Activated B cell treated with CpG ODN at 0.5 μM for 24 hours (primary cell): ENCODE measurements around the gene KRT1. TPM values are rescaled to one million over a fixed set of nuclear protein-coding genes. Genes with fewer than 3 reads are reported as not detected.
"Not testable (repeated sequence)": the region's sequence is repeated elsewhere in the genome, so short reads cannot be mapped to it uniquely, and the experiment has no call there.

Experiments
- ATAC-seq: fragments of 200-7000 bp; cut with Tn5 transposase; one replicate; pipeline ENCODE4 v1.10.0; 2021; ENCODE audit warnings: low read depth, mild to moderate bottlenecking, moderate library complexity
- CTCF ChIA-PET: fragments of 350-600 bp; sonication (Branson Sonifier 250); formaldehyde crosslinking; loops from one replicate; lab custom pipeline; 2021; ENCODE audit warnings: antibody characterized with exemption; lab: Charles Lee
- POLR2A ChIA-PET: fragments of 350-600 bp; sonication (Branson Sonifier 250); formaldehyde crosslinking; loops from one replicate; lab custom pipeline; 2021; ENCODE audit warnings: antibody characterized with exemption; lab: Charles Lee
- DNase-seq: peaks from one replicate; pipeline ENCODE4 v3.0.0; 2022
- H3K27ac Mint-ChIP-seq: one replicate; pipeline ENCODE4 v1.8.0; 2020; ENCODE audit warnings: mixed read lengths
- H3K27me3 Mint-ChIP-seq: one replicate; pipeline ENCODE4 v1.8.0; 2021; ENCODE audit warnings: mixed read lengths
- H3K36me3 Mint-ChIP-seq: one replicate; pipeline ENCODE4 v1.8.0; 2021; ENCODE audit warnings: low read depth, mixed read lengths
- H3K4me1 Mint-ChIP-seq: one replicate; pipeline ENCODE4 v1.8.0; 2021; ENCODE audit warnings: mixed read lengths
- H3K4me3 Mint-ChIP-seq: one replicate; pipeline ENCODE4 v1.8.0; 2020; ENCODE audit warnings: mild to moderate bottlenecking, mixed read lengths
- H3K9me3 Mint-ChIP-seq: one replicate; pipeline ENCODE4 v1.8.0; 2020; ENCODE audit warnings: mixed read lengths
- intact Hi-C: fragments of 100-400 bp; cut with micrococcal nuclease; formaldehyde crosslinking; loops from one replicate; pipeline ENCODE4 v1.15.1; 2024
- total RNA-seq: library from RNA; stranded (reverse); gene quantifications from 2 replicates; pipeline ENCODE4 v1.2.3, GENCODE V29; 2022
- TF ChIP-seq, protein P1 (sequence below): fragments of 200-600 bp; IDR thresholded peaks from one replicate; pipeline ENCODE4 v1.8.0; 2022; ENCODE audit warnings: antibody characterized with exemption, mild to moderate bottlenecking

The KRT1 gene
- total RNA-seq, 1 donor from 2014 or later = not detected

DNA sequence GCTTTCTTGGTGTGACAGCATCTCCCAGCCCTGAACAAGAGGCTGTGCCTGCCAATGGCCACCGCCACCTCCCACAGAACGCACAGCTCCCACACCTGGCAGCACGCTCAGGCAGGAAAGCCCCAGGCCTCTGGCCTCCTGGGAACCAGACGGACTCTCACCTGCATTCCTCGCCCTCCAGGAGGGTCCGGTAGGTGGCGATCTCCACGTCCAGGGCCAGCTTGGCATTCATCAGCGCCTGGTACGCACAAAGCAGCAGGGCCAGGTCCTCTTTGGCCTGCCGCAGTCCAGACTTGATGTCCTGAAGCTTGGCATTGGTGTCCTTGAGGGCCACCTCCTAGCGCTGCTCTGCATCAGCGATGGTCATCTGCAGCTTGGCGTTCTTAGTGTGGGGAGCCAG, 35.2 kb upstream of the KRT1 start:
- H3K9me3 Mint-ChIP-seq = no peaks in the 10 kb centered on the region
- POLR2A ChIA-PET = no interaction called here
- no peaks in the 10 kb centered on the region for H3K4me1 Mint-ChIP-seq
- CTCF ChIA-PET = no interaction called here
- ATAC-seq = no peak
- peaks cover 39% of the 10 kb centered on the region for H3K27me3 Mint-ChIP-seq
- no peak for DNase-seq
- H3K27ac Mint-ChIP-seq = no peak overlapping the region
- TF ChIP-seq, protein P1, sequence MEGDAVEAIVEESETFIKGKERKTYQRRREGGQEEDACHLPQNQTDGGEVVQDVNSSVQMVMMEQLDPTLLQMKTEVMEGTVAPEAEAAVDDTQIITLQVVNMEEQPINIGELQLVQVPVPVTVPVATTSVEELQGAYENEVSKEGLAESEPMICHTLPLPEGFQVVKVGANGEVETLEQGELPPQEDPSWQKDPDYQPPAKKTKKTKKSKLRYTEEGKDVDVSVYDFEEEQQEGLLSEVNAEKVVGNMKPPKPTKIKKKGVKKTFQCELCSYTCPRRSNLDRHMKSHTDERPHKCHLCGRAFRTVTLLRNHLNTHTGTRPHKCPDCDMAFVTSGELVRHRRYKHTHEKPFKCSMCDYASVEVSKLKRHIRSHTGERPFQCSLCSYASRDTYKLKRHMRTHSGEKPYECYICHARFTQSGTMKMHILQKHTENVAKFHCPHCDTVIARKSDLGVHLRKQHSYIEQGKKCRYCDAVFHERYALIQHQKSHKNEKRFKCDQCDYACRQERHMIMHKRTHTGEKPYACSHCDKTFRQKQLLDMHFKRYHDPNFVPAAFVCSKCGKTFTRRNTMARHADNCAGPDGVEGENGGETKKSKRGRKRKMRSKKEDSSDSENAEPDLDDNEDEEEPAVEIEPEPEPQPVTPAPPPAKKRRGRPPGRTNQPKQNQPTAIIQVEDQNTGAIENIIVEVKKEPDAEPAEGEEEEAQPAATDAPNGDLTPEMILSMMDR = no peak
- no peaks in the 10 kb centered on the region for H3K36me3 Mint-ChIP-seq
- intact Hi-C loops = no loop called here
- no peak overlapping the region for H3K4me3 Mint-ChIP-seq

DNA sequence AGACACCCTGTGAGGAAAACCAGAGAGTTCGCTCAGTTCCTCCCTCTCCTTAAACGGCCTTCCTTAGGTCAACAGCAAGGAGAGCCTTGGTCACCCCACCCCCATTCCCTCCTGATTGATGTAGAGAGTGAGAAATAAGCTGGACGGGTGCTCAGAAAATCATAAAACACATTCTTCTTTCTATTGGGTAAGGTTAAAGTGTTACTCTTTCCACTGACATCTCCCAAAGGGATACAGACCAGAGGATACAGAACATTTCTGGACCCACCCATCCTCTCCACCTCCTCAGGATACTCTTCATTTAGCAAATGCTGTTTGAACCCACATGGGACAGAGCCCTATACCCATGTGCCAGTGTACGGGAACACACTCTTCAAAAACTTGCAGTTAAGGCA, 34.7 kb upstream of the KRT1 start:
- Mint-ChIP-seq H3K9me3 (no peaks in the 10 kb centered on the region), H3K27me3 (peaks cover 39% of the 10 kb centered on the region), H3K27ac (no peak overlapping the region), H3K36me3 (no peaks in the 10 kb centered on the region), H3K4me3 (no peak overlapping the region), H3K4me1 (no peaks in the 10 kb centered on the region)
- intact Hi-C loops = no loop called here
- TF ChIP-seq, protein P1 = no peak
- no peak for ATAC-seq
- no peak for DNase-seq
- ChIA-PET POLR2A (no interaction called here), CTCF (no interaction called here)

DNA sequence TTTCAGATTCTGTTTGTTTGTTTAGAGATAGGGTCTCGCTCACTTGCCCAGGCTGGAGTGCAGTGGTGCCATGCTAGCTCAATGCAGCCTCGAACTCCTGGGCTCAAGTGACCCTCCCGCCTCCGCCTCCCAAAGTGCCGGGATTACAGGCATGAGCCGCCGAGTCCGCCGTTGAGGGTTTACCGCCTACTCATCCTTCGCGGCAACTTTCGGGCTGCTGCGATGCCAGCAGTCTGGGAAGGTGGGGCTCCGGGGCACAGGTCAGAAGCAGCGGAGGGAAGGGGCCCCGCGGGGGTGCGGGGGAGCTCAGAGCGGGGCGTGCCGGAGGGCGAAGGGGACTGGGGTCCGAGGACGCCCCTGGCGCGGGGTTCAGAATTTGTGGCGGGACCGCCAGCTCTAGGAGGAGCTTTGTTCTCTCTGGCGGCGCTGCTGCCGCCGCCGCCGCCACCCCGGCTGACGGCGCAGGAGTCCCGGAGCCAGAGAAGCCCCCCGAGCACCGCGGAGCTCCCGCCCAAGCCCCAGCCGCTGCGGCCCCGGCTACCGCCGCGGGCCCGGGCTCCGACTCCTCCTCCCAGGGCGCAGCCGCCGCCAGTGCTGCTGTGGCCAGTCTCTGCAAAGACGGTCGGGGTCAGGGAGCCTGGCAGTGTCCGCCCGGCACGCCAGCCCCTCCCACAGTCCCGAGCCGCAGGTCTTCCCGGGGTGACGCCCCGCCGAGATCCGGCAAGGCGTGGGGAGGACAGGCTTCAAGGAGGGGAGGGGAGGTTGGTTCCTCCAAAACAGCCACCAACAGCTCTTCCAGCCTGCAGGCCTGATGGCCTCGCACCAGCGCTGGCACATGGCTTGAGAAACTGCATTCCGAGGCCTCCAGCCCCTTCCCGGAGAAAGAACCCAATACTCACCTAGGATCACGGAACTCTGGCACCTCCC, 34.0 kb upstream of the KRT1 start:
- no peak for ATAC-seq
- H3K27ac Mint-ChIP-seq = no peak overlapping the region
- DNase-seq = no peak
- peaks cover 39% of the 10 kb centered on the region for H3K27me3 Mint-ChIP-seq
- no peaks in the 10 kb centered on the region for H3K4me1 Mint-ChIP-seq
- H3K36me3 Mint-ChIP-seq = no peaks in the 10 kb centered on the region
- intact Hi-C loops = no loop called here
- ChIA-PET CTCF (no interaction called here), POLR2A (no interaction called here)
- no peak overlapping the region for H3K4me3 Mint-ChIP-seq
- TF ChIP-seq, protein P1 = no peak
- H3K9me3 Mint-ChIP-seq = no peaks in the 10 kb centered on the region

DNA sequence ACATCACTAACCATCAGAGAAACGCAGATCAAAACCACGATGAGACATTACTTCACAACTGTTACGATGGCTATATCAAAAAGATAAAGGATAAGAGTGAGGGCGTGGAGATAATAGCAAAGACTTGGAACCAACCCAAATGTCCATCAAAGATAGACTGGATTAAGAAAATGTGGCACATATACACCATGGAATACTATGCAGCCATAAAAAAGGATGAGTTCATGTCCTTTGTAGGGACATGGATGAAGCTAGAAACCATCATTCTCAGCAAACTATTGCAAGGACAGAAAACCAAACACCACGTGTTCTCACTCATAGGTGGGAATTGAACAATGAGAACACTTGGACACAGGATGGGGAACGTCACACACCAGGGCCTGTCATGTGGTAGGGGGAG, 31.9 kb upstream of the KRT1 start:
- intact Hi-C loops = not testable (repeated sequence)

DNA sequence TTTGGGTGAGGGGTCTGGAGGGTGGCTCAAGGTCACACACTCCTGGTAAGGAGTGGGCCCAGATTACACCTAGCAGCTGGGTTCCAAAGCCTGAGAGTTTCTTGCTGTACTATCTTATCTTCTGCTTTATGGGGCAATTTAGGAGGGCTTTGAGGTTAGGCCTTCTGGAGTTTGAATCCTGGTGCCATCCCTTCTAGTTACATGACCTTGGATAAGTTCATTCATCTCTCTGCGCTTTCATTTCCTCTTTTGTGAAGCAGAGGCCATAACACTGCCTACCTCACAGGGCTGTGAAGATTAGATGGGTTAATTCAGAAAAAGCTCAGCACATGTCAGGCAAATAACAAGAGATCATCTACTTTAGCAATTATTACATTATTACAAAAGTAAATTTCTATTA, 30.5 kb upstream of the KRT1 start:
- Mint-ChIP-seq H3K4me3 (no peak overlapping the region), H3K4me1 (no peaks in the 10 kb centered on the region), H3K9me3 (no peaks in the 10 kb centered on the region), H3K36me3 (no peaks in the 10 kb centered on the region), H3K27me3 (peaks cover 27% of the 10 kb centered on the region), H3K27ac (no peak overlapping the region)
- DNase-seq (no peak), ATAC-seq (no peak)
- TF ChIP-seq, protein P1 = no peak
- POLR2A ChIA-PET = no interaction called here
- CTCF ChIA-PET = no interaction called here
- intact Hi-C loops = no loop called here

More for the DNA sequence above, 31.9 kb upstream of the KRT1 start:
- H3K9me3 Mint-ChIP-seq, ATAC-seq, CTCF ChIA-PET, POLR2A ChIA-PET, H3K36me3 Mint-ChIP-seq, H3K27ac Mint-ChIP-seq, H3K4me1 Mint-ChIP-seq, H3K4me3 Mint-ChIP-seq, DNase-seq: not testable (repeated sequence)
- H3K27me3 Mint-ChIP-seq = peaks cover 37% of the 10 kb centered on the region
